ENCODE results near the gene ATRIP.

ATRIP gene

GRCh38 chr3:48446425-48447193 lies at the start of gene ATRIP:
ATRIP (plus strand) TSS chr3:48446737; CDS start chr3:48446846, 109 bp downstream.
- peaks cover 12% of the 10 kb centered on the region for H3K4me1 ChIP-seq (ENCODE audit: insufficient read depth, poor library complexity, severe bottlenecking)
- peak within 1 kb of the TSS; percentile 57 for H3K27ac ChIP-seq (ENCODE audit: poor library complexity, severe bottlenecking)
- ATAC-seq (ENCODE audit: low read depth) (peak; percentile 93), DNase-seq (ENCODE audit: low spot score) (peak; percentile 93)
- no peaks in the 10 kb centered on the region for H3K27me3 ChIP-seq (ENCODE audit: insufficient read depth, poor library complexity, severe bottlenecking)
- peaks cover 41% of the 10 kb centered on the region for H3K36me3 ChIP-seq (ENCODE audit: low read depth)
- H3K4me3 ChIP-seq (ENCODE audit: severe bottlenecking) = peak within 1 kb of the TSS; percentile 80
- no peaks in the 10 kb centered on the region for H3K9me3 ChIP-seq (ENCODE audit: severe bottlenecking)
- TF ChIP-seq CTCF (IDR thresholded peaks at IDR 0.05; ENCODE audit: poor library complexity, severe bottlenecking) = no peak

GRCh38 chr3:48397767-48398681 lies 48.5 kb upstream of the ATRIP start:
- peaks cover 15% of the 10 kb centered on the region for H3K4me1 ChIP-seq (ENCODE audit: insufficient read depth, poor library complexity, severe bottlenecking)
- H3K27me3 ChIP-seq (ENCODE audit: insufficient read depth, poor library complexity, severe bottlenecking) = no peaks in the 10 kb centered on the region
- no peaks in the 10 kb centered on the region for H3K9me3 ChIP-seq (ENCODE audit: severe bottlenecking)
- no peak for DNase-seq (ENCODE audit: low spot score)
- H3K27ac ChIP-seq (ENCODE audit: poor library complexity, severe bottlenecking) = no peak overlapping the region
- no peak for TF ChIP-seq CTCF (IDR thresholded peaks at IDR 0.05; ENCODE audit: poor library complexity, severe bottlenecking)
- peaks cover 20% of the 10 kb centered on the region for H3K36me3 ChIP-seq (ENCODE audit: low read depth)
- no peak for ATAC-seq (ENCODE audit: low read depth)
- H3K4me3 ChIP-seq (ENCODE audit: severe bottlenecking) = no peak overlapping the region

- no peak for DNase-seq (ENCODE audit: low spot score)
Measured at GRCh38 chr3:48398701-48399386, 47.7 kb upstream of the ATRIP start.

More at GRCh38 chr3:48398701-48399386, 47.7 kb upstream of the ATRIP start:
- peaks cover 15% of the 10 kb centered on the region for H3K4me1 ChIP-seq (ENCODE audit: insufficient read depth, poor library complexity, severe bottlenecking)
- H3K4me3 ChIP-seq (ENCODE audit: severe bottlenecking) = no peak overlapping the region
- H3K36me3 ChIP-seq (ENCODE audit: low read depth) = peaks cover 27% of the 10 kb centered on the region
- no peak for TF ChIP-seq CTCF (IDR thresholded peaks at IDR 0.05; ENCODE audit: poor library complexity, severe bottlenecking)
- no peaks in the 10 kb centered on the region for H3K27me3 ChIP-seq (ENCODE audit: insufficient read depth, poor library complexity, severe bottlenecking)
- no peaks in the 10 kb centered on the region for H3K9me3 ChIP-seq (ENCODE audit: severe bottlenecking)
- ATAC-seq (ENCODE audit: low read depth) = no peak
- H3K27ac ChIP-seq (ENCODE audit: poor library complexity, severe bottlenecking) = no peak overlapping the region

All from RWPE2 (cell line).